ENCODE measurements around the gene ICAM5. TPM values are rescaled to one million over a fixed set of nuclear protein-coding genes. Genes with fewer than 3 reads are reported as not detected.
"Not testable (repeated sequence)": the region's sequence is repeated elsewhere in the genome, so short reads cannot be mapped to it uniquely, and the experiment has no call there.

ICAM5 gene, protein sequence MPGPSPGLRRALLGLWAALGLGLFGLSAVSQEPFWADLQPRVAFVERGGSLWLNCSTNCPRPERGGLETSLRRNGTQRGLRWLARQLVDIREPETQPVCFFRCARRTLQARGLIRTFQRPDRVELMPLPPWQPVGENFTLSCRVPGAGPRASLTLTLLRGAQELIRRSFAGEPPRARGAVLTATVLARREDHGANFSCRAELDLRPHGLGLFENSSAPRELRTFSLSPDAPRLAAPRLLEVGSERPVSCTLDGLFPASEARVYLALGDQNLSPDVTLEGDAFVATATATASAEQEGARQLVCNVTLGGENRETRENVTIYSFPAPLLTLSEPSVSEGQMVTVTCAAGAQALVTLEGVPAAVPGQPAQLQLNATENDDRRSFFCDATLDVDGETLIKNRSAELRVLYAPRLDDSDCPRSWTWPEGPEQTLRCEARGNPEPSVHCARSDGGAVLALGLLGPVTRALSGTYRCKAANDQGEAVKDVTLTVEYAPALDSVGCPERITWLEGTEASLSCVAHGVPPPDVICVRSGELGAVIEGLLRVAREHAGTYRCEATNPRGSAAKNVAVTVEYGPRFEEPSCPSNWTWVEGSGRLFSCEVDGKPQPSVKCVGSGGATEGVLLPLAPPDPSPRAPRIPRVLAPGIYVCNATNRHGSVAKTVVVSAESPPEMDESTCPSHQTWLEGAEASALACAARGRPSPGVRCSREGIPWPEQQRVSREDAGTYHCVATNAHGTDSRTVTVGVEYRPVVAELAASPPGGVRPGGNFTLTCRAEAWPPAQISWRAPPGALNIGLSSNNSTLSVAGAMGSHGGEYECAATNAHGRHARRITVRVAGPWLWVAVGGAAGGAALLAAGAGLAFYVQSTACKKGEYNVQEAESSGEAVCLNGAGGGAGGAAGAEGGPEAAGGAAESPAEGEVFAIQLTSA
- not detected for total RNA-seq
- polyA plus RNA-seq, result not detected
- 0 to 3.1 (median 0.44) reads per million in 6 experiments for total RNA-seq

DNA sequence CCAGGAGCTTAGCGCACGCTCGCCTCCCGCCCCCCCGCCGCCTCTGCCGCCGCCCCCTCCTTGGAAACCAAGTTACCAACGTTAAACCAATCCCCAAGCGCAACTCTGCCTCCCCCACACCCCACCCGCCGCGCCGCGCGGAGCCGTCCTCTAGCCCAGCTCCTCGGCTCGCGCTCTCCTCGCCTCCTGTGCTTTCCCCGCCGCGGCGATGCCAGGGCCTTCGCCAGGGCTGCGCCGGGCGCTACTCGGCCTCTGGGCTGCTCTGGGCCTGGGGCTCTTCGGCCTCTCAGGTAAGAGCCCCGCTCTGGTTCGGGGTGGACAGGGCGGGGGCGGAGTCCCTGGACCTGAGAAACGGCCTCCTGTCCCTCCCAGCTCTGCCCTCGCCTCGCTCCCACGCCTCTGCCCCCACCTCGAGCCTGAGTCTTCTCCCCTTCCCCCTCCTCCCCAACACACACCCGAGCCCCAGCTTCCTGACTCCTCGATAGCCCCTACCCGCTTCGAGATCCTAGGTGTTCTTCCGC is at the start of gene ICAM5:
TSS of gene ICAM5 (plus strand) at position 117 of the 521 bp plus-strand sequence. CDS start at position 209, 92 bp downstream.
- POLR2A ChIA-PET, result interaction anchor here (0.6 to 2.5 kb wide), 7 partner anchors 10 to 98 kb away, joined by 3 to 13 read pairs (median 4); partner anchors contain the start of gene ICAM1
- Mint-ChIP-seq H3K4me1 (peaks cover 35 to 84% (median 67%) of the 10 kb centered on the region in 4 donors), H3K4me3 (peak within 1 kb of the TSS; percentile 71 to 94 (median 84)), H3K9me3 (peaks cover 0 to 2% (median 0%) of the 10 kb centered on the region in 9 donors), H3K36me3 (peaks cover 3 to 13% (median 8%) of the 10 kb centered on the region in 3 donors), H3K27ac (peak within 1 kb of the TSS in 7 of 10 donors; percentile 19 to 76 (median 44)), H3K27me3 (peaks cover 15 to 69% (median 36%) of the 10 kb centered on the region in 5 donors)
- DNase-seq, result peak in 1 of 10 donors; percentile 29
- ATAC-seq, result peak; percentile 15 to 31

DNA sequence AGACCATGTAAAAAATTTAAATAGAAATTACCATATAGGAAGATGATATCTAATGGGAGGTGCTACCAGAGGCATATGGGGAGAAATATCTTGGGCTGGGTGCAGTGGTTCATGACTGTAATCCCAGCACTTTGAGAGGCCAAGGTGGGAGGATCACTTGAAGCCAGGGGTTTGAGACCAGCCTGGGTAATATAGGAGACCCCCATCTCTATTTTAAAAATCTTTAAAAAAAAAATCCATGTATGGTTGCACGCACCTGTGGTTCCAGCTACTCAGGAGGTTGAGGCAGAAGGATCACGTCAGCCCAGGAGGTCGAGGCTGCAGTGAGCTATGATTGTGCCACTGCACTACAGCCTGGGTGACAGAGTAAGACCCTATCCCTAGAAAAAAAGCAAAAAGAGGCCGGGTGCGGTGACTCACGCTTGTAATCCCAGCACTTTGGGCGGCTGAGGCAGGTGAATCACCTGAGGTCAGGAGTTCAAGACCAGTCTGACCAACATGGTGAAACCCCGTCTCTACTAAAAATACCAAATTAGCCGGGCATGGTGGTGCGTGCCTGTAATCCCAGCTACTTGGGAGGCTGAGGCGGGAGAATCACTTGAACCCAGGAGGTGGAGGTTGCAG is 47.8 kb upstream of the ICAM5 start:
- ATAC-seq, DNase-seq, H3K4me3 Mint-ChIP-seq, H3K27me3 Mint-ChIP-seq, H3K36me3 Mint-ChIP-seq, H3K27ac Mint-ChIP-seq, H3K9me3 Mint-ChIP-seq, POLR2A ChIA-PET: not testable (repeated sequence)
- peaks cover 0 to 12% (median 1%) of the 10 kb centered on the region in 4 donors for H3K4me1 Mint-ChIP-seq

DNA sequence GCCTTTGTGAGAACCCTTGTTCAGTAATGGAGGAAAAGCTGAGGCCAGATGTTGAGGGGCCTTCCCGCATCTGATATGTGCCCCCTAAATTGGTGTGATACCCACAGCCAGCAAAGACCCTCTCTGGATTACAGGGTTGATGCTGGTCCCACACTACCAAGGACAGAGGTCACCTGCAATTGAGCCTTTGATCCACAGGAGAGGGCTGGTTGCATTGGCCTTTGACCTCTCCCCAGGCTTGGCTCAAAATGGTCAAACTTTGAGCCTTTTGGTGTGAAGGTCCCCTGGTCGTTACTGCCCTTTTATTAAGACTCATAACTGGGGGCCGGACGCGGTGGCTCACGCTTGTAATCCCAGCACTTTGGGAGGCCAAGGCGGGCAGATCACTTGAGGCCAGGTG is 46.1 kb upstream of the ICAM5 start:
- DNase-seq, result no peak
- Mint-ChIP-seq H3K4me3 (no peak overlapping the region), H3K9me3 (no peaks in the 10 kb centered on the region), H3K4me1 (peaks cover 0 to 10% (median 0%) of the 10 kb centered on the region in 4 donors), H3K27ac (no peak overlapping the region), H3K36me3 (no peaks in the 10 kb centered on the region), H3K27me3 (no peaks in the 10 kb centered on the region)
- POLR2A ChIA-PET, result no interaction called here
- no peak for ATAC-seq

DNA sequence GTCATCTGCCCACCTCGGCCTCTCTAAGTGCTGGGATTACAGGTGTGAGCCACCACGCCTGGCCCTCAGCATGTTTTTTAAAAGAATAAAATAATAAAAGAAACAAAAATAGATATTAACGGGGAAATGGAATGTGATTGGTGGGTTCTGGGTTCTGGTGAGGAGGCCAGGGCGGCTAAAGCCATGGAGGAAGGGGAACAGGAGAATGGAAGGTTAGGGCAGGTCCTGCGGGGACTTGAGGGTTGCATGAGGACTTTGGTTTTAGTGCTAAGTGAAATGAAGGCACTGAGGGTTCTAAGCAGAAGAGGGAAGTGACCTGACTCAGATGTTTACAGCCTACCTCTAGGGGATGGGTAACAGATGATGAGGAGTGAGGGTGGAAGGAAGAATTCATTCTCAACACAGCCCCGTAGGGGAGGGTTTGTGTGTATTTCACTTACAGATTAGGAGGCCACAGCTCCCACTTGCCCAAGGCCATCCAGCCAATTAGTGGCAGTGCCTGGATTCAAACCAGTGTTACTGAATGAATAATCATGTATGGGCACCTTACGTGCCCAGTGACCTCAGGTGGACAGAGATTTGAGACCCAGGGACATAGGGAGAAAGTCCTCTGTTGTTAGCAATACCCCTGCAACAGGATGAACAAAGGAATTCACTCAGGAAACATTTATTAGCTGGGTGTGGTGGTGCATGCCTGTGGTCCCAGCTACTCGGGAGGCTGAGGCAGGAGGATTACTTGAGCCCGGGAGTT is 44.4 kb upstream of the ICAM5 start:
- H3K27me3 Mint-ChIP-seq, result no peaks in the 10 kb centered on the region
- peak overlapping the region in 2 of 10 donors; percentile 33 to 56 for H3K27ac Mint-ChIP-seq
- POLR2A ChIA-PET, result no interaction called here
- H3K4me1 Mint-ChIP-seq, result peaks cover 0 to 6% (median 2%) of the 10 kb centered on the region in 4 donors
- H3K9me3 Mint-ChIP-seq, result no peaks in the 10 kb centered on the region
- DNase-seq (no peak), ATAC-seq (no peak)
- H3K36me3 Mint-ChIP-seq, result no peaks in the 10 kb centered on the region
- H3K4me3 Mint-ChIP-seq, result no peak overlapping the region

DNA sequence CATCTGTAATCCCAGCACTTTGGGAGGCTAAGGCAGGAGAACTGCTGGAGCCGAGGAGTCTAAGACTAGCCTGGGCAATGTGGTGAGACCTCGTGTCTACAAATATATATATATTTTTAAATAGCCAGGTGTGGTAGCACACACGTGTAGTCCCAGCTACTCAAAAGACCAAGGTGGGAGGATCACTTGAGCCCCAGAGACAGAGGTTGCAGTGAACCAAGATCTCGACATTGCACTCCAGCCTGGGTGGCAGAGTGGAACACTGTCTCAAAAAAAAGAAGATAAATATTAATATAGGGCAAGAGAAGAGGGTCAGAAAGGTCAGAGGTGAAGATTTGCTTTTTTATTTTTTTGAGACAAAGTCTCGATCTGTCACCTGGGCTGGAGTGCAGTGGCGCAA is 43.2 kb upstream of the ICAM5 start:
- Mint-ChIP-seq H3K4me1 (peaks cover 0 to 11% (median 4%) of the 10 kb centered on the region in 4 donors), H3K27ac (no peak overlapping the region), H3K4me3 (no peak overlapping the region), H3K36me3 (no peaks in the 10 kb centered on the region), H3K9me3 (no peaks in the 10 kb centered on the region), H3K27me3 (no peaks in the 10 kb centered on the region)
- no peak for DNase-seq
- POLR2A ChIA-PET, result interaction anchor here (1.0 kb wide), 1 partner anchor 10 kb away, joined by 3 read pairs; no protein-coding TSS in a partner anchor
- ATAC-seq, result no peak

DNA sequence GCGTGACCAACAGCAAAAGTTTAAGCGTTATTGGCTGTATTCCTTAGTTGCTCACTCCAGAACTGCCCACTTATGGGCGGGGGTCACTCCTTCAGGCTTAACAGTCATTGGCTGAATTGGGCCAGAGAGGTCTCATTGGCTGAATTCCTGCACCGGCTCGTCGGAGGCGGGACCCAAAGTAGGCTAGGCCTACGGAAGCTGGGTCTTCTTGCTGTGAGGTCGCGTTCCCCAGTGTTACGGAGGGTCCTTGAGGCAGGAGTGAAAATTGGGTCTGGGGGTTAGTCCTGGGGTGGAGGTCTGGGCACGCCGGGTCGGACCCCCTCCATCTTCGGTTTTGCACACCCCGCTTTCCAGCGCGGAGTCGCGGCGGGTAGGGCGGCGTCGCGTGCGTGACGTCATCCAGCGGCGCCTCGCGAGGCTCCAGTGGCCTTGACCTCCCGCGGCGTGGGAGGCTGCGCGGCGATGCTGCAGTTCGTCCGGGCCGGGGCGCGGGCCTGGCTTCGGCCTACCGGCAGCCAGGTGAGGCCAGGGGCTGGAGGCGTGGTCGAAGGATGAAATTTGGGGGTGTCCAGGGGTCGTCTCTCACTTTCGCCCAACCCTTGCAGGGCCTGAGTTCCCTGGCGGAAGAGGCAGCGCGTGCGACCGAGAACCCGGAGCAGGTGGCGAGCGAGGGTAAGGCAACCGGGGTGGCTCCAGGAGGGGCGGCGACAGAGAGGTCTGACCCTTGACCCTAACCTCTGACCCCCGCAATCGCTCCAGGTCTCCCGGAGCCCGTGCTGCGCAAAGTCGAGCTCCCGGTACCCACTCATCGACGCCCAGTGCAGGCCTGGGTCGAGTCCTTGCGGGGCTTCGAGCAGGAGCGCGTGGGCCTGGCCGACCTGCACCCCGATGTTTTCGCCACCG is 37.7 kb upstream of the ICAM5 start, which contains the start of gene MRPL4:
TSS of gene MRPL4 (plus strand) at position 423 of the 903 bp plus-strand sequence. CDS start at position 463, 40 bp downstream.
- Mint-ChIP-seq H3K27ac (peak within 1 kb of the TSS; percentile 89 to 99 (median 98)), H3K9me3 (no peaks in the 10 kb centered on the region), H3K36me3 (peaks cover 0 to 36% (median 6%) of the 10 kb centered on the region in 3 donors), H3K4me1 (peaks cover 7 to 33% (median 26%) of the 10 kb centered on the region in 4 donors), H3K27me3 (no peaks in the 10 kb centered on the region), H3K4me3 (peak within 1 kb of the TSS; percentile 94 to 100 (median 98))
- DNase-seq, result peak; percentile 86 to 98 (median 96)
- ATAC-seq, result peak; percentile 97
- POLR2A ChIA-PET, result interaction anchor here (0.5 to 1.4 kb wide), 9 partner anchors 13 to 161 kb away, joined by 3 to 8 read pairs (median 4); partner anchors contain the start of genes DNMT1 and ICAM1

DNA sequence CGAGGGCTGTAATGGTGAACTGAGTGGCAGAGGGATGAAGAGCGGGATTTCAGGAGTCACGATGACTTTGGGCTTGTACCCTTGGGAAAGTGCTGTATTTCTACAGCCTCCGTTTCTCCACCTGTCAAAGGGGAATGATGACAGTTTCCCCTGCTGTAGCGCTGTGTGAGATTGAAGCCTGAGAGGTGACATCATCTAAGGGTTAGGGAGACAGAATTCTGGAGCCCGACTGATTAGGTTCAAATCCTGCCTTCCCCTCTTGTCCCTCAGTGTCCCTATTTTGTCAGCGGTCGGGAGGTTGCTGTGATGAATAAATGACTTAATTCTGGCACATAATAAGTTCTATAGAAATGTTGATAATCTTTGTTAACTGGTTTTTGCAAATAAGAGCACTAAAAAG is 37.0 kb upstream of the ICAM5 start:
- peaks cover 5 to 43% (median 10%) of the 10 kb centered on the region in 3 donors for H3K36me3 Mint-ChIP-seq
- peaks cover 12 to 39% (median 29%) of the 10 kb centered on the region in 4 donors for H3K4me1 Mint-ChIP-seq
- peak overlapping the region; percentile 37 to 99 (median 94) for H3K27ac Mint-ChIP-seq
- H3K4me3 Mint-ChIP-seq, result peak overlapping the region; percentile 94 to 100 (median 98)
- POLR2A ChIA-PET, result interaction anchor here (0.5 to 1.1 kb wide), 4 partner anchors 13 to 449 kb away, joined by 3 to 4 read pairs (median 3); partner anchors contain the start of gene DNMT1
- H3K27me3 Mint-ChIP-seq, result no peaks in the 10 kb centered on the region
- DNase-seq (no peak), ATAC-seq (no peak)
- H3K9me3 Mint-ChIP-seq, result no peaks in the 10 kb centered on the region

DNA sequence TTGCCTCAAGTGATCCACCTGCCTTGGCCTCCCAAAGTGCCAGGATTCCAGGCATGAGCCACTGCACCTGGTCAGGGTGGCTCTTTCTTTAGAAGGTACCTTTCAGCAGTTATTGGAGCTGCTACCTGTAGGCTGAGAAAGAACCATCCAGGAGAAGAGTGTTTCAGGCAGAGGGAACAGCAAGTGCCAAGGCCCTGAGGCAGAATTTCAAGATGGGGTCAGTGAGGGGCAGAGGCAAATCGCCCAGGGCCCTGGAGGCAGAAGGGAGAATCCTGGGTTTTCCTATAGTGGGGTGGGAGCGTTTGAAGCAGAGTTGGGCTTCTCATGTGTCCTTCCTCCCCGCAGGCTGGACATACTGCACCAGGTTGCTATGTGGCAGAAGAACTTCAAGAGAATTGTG is 35.5 kb upstream of the ICAM5 start:
- Mint-ChIP-seq H3K36me3 (peaks cover 5 to 55% (median 10%) of the 10 kb centered on the region in 3 donors), H3K4me1 (peaks cover 12 to 43% (median 32%) of the 10 kb centered on the region in 4 donors), H3K4me3 (peak overlapping the region in 7 of 10 donors; percentile 25 to 98 (median 45)), H3K27me3 (no peaks in the 10 kb centered on the region), H3K27ac (peak overlapping the region in 2 of 10 donors; percentile 25 to 29), H3K9me3 (no peaks in the 10 kb centered on the region)
- ATAC-seq (no peak), DNase-seq (no peak)
- POLR2A ChIA-PET, result no interaction called here

DNA sequence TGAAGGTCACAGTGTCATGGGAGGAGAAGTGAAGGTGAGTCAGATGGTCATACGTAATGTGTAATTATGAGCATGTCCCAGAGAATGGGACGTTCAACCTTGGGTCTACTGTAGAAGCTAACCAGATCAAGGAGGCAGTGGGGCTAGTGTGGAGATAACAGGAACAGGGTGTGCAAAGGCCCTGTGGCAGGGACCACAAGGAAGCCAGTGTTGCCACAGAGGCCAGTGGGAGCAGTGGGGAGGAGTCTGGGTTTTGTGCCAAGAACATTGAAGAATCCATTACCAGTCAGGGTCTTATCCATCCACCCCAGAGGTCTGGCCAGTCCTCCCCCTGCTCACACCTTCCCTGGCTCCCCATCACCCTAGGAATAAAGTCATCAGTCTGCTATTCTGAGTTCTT is 34.4 kb upstream of the ICAM5 start:
- DNase-seq, result no peak
- Mint-ChIP-seq H3K27me3 (no peaks in the 10 kb centered on the region), H3K27ac (peak overlapping the region in 1 of 10 donors; percentile 29), H3K4me3 (no peak overlapping the region), H3K9me3 (no peaks in the 10 kb centered on the region), H3K4me1 (peaks cover 12 to 40% (median 30%) of the 10 kb centered on the region in 4 donors), H3K36me3 (peaks cover 5 to 58% (median 10%) of the 10 kb centered on the region in 3 donors)
- no peak for ATAC-seq
- POLR2A ChIA-PET, result no interaction called here

DNA sequence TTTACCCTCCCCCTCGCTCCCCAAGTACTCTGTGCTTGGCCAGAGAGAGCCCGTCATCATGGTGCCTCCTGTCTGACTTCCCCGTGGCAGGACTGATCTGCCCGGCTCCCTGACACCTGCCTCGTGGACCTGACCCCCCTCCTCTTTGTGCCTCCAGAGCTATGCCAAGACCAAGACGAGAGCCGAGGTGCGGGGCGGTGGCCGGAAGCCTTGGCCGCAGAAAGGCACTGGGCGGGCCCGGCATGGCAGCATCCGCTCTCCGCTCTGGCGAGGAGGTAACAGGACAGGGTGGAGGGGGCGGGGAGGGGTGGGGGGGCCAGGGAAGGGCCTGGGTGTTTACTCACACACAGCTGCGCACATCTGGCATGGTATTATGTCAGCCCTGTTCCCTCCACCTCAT is 33.2 kb upstream of the ICAM5 start:
- no peak for DNase-seq
- POLR2A ChIA-PET, result no interaction called here
- H3K27me3 Mint-ChIP-seq, result no peaks in the 10 kb centered on the region
- H3K36me3 Mint-ChIP-seq, result peaks cover 5 to 58% (median 10%) of the 10 kb centered on the region in 3 donors
- no peak for ATAC-seq
- no peak overlapping the region for H3K4me3 Mint-ChIP-seq
- no peaks in the 10 kb centered on the region for H3K9me3 Mint-ChIP-seq
- H3K4me1 Mint-ChIP-seq, result peaks cover 12 to 35% (median 27%) of the 10 kb centered on the region in 4 donors
- no peak overlapping the region for H3K27ac Mint-ChIP-seq

Measured in naive thymus-derived CD8-positive, alpha-beta T cell (primary cell).